ENCODE results near the gene HCN3.

Gene HCN3

GRCh38 chr1:155295183-155295941 lies 18.1 kb downstream of the HCN3 start:
- no peak for ATAC-seq (replicated peaks; ENCODE audit: extremely low read depth, poor library complexity, severe bottlenecking)
- Mint-ChIP-seq H3K9me3 (no peaks in the 10 kb centered on the region), H3K27ac (ENCODE audit: low read depth) (no peak overlapping the region), H3K36me3 (ENCODE audit: insufficient read depth) (peaks cover 2% of the 10 kb centered on the region), H3K27me3 (peaks cover 40% of the 10 kb centered on the region), H3K4me3 (no peak overlapping the region), H3K4me1 (peaks cover 5% of the 10 kb centered on the region)
- no peak for DNase-seq (ENCODE audit: low spot score in 2 of 2)

- no peak for DNase-seq (ENCODE audit: low spot score in 2 of 2)
- Mint-ChIP-seq H3K9me3 (no peaks in the 10 kb centered on the region), H3K4me1 (peaks cover 5% of the 10 kb centered on the region), H3K4me3 (no peak overlapping the region), H3K36me3 (ENCODE audit: insufficient read depth) (peaks cover 2% of the 10 kb centered on the region), H3K27me3 (peaks cover 40% of the 10 kb centered on the region), H3K27ac (ENCODE audit: low read depth) (no peak overlapping the region)
- ATAC-seq (replicated peaks; ENCODE audit: extremely low read depth, poor library complexity, severe bottlenecking): no peak
These were observed 18.6 kb downstream of the HCN3 start for GRCh38 chr1:155295942-155296267.

- no peak overlapping the region for H3K4me3 Mint-ChIP-seq
- no peaks in the 10 kb centered on the region for H3K9me3 Mint-ChIP-seq
- peaks cover 40% of the 10 kb centered on the region for H3K27me3 Mint-ChIP-seq
- ATAC-seq (replicated peaks; ENCODE audit: extremely low read depth, poor library complexity, severe bottlenecking) (no peak), DNase-seq (ENCODE audit: low spot score in 2 of 2) (no peak)
- no peak overlapping the region for H3K27ac Mint-ChIP-seq (ENCODE audit: low read depth)
- H3K4me1 Mint-ChIP-seq: peaks cover 5% of the 10 kb centered on the region
- peaks cover 2% of the 10 kb centered on the region for H3K36me3 Mint-ChIP-seq (ENCODE audit: insufficient read depth)
These were observed 19.4 kb downstream of the HCN3 start for GRCh38 chr1:155296661-155297060.

GRCh38 chr1:155297384-155297783 lies 20.1 kb downstream of the HCN3 start:
- H3K27ac Mint-ChIP-seq (ENCODE audit: low read depth): no peak overlapping the region
- no peaks in the 10 kb centered on the region for H3K9me3 Mint-ChIP-seq
- H3K4me1 Mint-ChIP-seq: peaks cover 5% of the 10 kb centered on the region
- peaks cover 2% of the 10 kb centered on the region for H3K36me3 Mint-ChIP-seq (ENCODE audit: insufficient read depth)
- DNase-seq (ENCODE audit: low spot score in 2 of 2): no peak
- peaks cover 40% of the 10 kb centered on the region for H3K27me3 Mint-ChIP-seq
- no peak for ATAC-seq (replicated peaks; ENCODE audit: extremely low read depth, poor library complexity, severe bottlenecking)
- no peak overlapping the region for H3K4me3 Mint-ChIP-seq

DNA sequence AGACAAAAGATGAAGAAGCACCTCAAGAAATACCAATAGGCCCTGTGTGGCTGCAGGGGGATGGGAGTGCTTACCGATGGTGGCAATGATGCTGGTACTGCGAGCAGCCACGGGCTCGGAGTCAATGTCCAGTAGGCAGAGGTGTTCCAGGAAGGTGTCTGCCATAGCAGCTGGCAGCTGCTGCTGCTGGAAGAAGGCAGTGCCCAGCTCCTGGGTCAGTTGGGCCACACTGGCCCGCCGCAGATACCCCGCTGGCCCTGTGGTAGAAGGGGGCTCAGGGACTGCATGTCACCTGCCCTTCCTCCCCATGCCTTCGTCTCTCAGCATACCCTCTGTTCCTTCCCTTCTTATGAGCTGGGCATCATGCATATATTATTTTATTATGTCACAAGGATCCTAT lies 22.8 kb downstream of the HCN3 start:
- Mint-ChIP-seq H3K4me1 (peaks cover under 1% of the 10 kb centered on the region), H3K36me3 (ENCODE audit: insufficient read depth) (peaks cover 1% of the 10 kb centered on the region), H3K27ac (ENCODE audit: low read depth) (no peak overlapping the region), H3K4me3 (no peak overlapping the region), H3K9me3 (no peaks in the 10 kb centered on the region), H3K27me3 (peaks cover 32% of the 10 kb centered on the region)
- ATAC-seq (replicated peaks; ENCODE audit: extremely low read depth, poor library complexity, severe bottlenecking) (no peak), DNase-seq (ENCODE audit: low spot score in 2 of 2) (no peak)

DNA sequence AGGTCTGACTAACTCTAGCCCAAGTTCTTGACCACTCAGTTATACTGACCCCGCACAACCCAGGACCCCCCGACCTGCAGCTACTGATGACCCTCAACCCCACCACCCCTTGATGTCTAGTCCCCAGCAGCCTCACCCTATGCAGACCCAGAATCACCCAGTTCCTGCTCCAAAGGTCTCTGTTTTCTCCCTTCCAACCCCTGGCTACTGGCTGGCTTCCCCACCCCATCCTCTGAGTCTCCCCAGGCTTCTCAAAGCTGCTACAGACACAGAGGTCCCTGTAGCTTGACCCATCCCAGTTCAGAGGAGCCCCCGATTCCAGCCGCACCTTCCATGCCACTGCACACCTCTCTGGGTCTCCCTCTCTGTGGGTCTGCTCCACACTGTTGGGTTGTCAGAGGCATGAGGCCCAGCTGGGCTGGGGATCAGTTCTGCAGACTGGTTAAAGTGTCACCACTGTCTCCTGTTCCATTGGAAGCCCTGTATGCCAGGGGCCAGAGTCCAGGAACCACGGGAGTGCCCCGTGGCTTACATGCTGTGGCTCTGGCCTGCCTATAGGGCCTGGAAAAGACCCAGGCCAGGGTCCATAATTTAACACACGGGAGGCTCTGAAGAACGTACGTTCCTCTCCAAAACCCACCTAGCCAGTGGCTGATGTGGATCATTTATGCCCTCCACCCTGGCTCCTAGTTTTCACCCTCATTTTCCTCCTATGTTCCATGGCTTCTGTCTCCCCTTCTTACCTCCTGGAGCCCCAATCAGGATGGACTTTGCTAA lies 23.5 kb downstream of the HCN3 start:
- peaks cover 1% of the 10 kb centered on the region for H3K36me3 Mint-ChIP-seq (ENCODE audit: insufficient read depth)
- DNase-seq (ENCODE audit: low spot score in 2 of 2) (no peak), ATAC-seq (replicated peaks; ENCODE audit: extremely low read depth, poor library complexity, severe bottlenecking) (no peak)
- peaks cover 25% of the 10 kb centered on the region for H3K27me3 Mint-ChIP-seq
- H3K4me1 Mint-ChIP-seq: no peaks in the 10 kb centered on the region
- H3K9me3 Mint-ChIP-seq: no peaks in the 10 kb centered on the region
- no peak overlapping the region for H3K27ac Mint-ChIP-seq (ENCODE audit: low read depth)
- no peak overlapping the region for H3K4me3 Mint-ChIP-seq

DNA sequence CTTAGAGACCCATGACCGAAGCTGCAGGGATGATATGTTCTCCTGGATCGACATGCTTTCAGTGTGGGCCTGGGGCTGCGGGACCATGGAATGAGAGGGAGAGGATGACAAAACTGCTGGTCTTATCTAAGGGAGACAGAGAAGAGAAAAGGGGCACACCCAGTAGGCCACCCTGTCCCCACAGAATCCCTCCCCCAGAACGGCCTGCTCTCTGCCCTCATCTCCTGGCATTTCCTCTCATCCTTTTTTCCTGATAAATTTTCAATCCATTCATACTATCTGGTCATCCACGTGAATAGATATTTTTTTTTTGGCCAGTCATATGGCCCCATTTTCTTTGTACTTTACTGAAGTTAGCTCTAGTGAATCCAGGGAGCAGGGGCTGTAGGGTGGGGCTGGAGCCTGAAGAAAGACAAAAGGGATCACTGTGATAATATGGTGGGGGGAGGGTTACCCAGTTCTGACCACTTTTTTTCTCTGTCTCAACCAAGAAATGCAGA lies 24.1 kb downstream of the HCN3 start, which contains the start of gene PKLR:
PKLR (minus strand) TSS at position 97 of the 500 bp plus-strand sequence; CDS start at position 54, 43 bp downstream.
- no peaks in the 10 kb centered on the region for H3K4me1 Mint-ChIP-seq
- ATAC-seq (replicated peaks; ENCODE audit: extremely low read depth, poor library complexity, severe bottlenecking) (no peak), DNase-seq (ENCODE audit: low spot score in 2 of 2) (no peak)
- no peak within 1 kb of the TSS for H3K4me3 Mint-ChIP-seq
- H3K27ac Mint-ChIP-seq (ENCODE audit: low read depth): no peak within 1 kb of the TSS
- no peaks in the 10 kb centered on the region for H3K9me3 Mint-ChIP-seq
- peaks cover 18% of the 10 kb centered on the region for H3K27me3 Mint-ChIP-seq
- peaks cover 1% of the 10 kb centered on the region for H3K36me3 Mint-ChIP-seq (ENCODE audit: insufficient read depth)

DNA sequence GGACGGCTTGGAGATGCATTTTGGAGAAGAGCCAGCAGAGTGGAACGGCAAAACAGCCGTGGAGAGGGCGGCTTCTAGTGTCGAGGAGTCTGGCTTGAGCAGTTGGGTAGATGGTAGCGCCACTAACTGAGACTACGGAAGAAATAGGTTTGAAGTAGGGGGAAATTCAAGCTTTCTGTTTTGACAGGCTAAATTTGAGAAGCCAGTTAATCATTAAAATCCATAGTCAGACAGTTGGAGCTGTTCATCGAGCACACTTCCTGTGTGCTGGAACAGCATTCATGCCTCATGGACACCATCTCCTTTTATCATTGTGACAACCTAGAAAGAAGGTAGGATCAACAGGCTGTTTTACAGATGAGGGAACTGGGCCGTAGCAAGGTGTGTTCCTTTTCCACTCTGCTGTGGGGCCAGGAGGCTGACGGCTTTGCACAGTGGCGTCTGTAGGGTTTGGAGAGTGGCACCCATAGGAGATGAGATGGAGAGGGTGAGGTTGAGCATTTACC lies 27.3 kb downstream of the HCN3 start:
- no peak for ATAC-seq (replicated peaks; ENCODE audit: extremely low read depth, poor library complexity, severe bottlenecking)
- H3K9me3 Mint-ChIP-seq: no peaks in the 10 kb centered on the region
- no peak overlapping the region for H3K4me3 Mint-ChIP-seq
- H3K27me3 Mint-ChIP-seq: no peaks in the 10 kb centered on the region
- peaks cover 16% of the 10 kb centered on the region for H3K4me1 Mint-ChIP-seq
- H3K36me3 Mint-ChIP-seq (ENCODE audit: insufficient read depth): peaks cover 7% of the 10 kb centered on the region
- H3K27ac Mint-ChIP-seq (ENCODE audit: low read depth): no peak overlapping the region
- no peak for DNase-seq (ENCODE audit: low spot score in 2 of 2)

DNA sequence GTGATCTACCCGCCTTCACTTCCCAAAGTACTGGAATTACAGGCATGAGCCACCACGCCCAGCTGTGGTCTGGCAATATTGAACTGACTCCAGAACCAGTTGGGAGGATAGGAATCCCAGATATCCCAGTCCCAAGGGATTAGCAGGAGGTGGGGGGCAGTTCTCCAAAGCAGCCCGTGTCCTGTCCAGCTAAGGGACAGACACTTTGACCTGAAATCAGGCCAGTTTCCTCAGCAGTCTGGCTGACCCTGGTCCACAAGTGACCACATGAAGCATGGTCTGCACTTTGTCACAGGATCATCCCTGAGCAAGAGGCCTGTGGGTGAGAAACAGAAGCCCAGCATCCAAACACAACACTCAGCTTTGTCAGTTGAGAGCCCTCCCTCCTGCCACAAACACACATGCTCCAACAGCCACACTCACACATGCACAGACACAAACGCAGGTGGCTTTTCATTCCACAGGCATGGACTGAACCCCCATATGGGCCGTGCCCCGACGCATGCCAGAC lies 28.7 kb downstream of the HCN3 start:
- H3K4me3 Mint-ChIP-seq: no peak overlapping the region
- peaks cover 23% of the 10 kb centered on the region for H3K4me1 Mint-ChIP-seq
- ATAC-seq (replicated peaks; ENCODE audit: extremely low read depth, poor library complexity, severe bottlenecking) (no peak), DNase-seq (ENCODE audit: low spot score in 2 of 2) (no peak)
- H3K36me3 Mint-ChIP-seq (ENCODE audit: insufficient read depth): peaks cover 7% of the 10 kb centered on the region
- no peaks in the 10 kb centered on the region for H3K9me3 Mint-ChIP-seq
- no peak overlapping the region for H3K27ac Mint-ChIP-seq (ENCODE audit: low read depth)
- no peaks in the 10 kb centered on the region for H3K27me3 Mint-ChIP-seq

DNA sequence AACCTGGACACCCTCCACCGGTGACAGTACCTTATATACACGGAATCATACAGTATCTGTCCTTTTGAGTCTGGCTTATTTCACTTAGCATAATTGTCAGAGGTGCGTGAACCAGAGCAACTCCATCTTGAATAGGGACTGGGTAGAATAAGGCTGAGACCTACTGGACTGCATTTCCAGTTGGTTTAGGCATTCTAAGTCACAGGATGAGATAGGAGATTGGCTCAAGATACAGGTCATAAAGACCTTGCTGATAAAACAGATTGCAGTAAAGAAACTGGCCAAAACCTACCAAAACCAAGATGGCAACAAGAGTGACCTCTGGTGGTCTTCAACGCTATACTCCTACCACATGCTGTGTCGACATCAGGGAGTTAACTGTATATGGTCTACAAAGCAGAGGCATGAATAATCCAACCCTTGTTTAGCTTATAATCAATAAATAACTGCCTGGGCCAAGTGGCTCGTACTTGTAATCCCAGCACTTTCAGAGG lies 30.0 kb downstream of the HCN3 start:
- Mint-ChIP-seq H3K4me3 (no peak overlapping the region), H3K27me3 (no peaks in the 10 kb centered on the region), H3K9me3 (no peaks in the 10 kb centered on the region), H3K36me3 (ENCODE audit: insufficient read depth) (peaks cover 14% of the 10 kb centered on the region), H3K27ac (ENCODE audit: low read depth) (no peak overlapping the region), H3K4me1 (peaks cover 27% of the 10 kb centered on the region)
- ATAC-seq (replicated peaks; ENCODE audit: extremely low read depth, poor library complexity, severe bottlenecking) (no peak), DNase-seq (ENCODE audit: low spot score in 2 of 2) (no peak)

GRCh38 chr1:155308493-155309422 lies 31.5 kb downstream of the HCN3 start, which contains the start of gene FDPS:
Gene FDPS (plus strand): TSS chr1:155308866. CDS start chr1:155309790, 924 bp downstream.
- peak; percentile 99 for ATAC-seq (replicated peaks; ENCODE audit: extremely low read depth, poor library complexity, severe bottlenecking)
- H3K4me1 Mint-ChIP-seq: peaks cover 27% of the 10 kb centered on the region

More at GRCh38 chr1:155308493-155309422, 31.5 kb downstream of the HCN3 start, which contains the start of gene FDPS:
- Mint-ChIP-seq H3K4me3 (peak within 1 kb of the TSS; percentile 91), H3K27me3 (no peaks in the 10 kb centered on the region), H3K9me3 (no peaks in the 10 kb centered on the region), H3K36me3 (ENCODE audit: insufficient read depth) (peaks cover 16% of the 10 kb centered on the region), H3K27ac (ENCODE audit: low read depth) (peak within 1 kb of the TSS; percentile 97)
- DNase-seq (ENCODE audit: low spot score in 2 of 2): peak; percentile 85 to 96
